Chondrocyte (in vitro differentiated cells): ENCODE results near the gene TNFRSF14. TPM values are rescaled to one million over a fixed set of nuclear protein-coding genes. Genes with fewer than 3 reads are reported as not detected.
A peak's percentile ranks its signal among the peaks of the same experiment; 100 is the strongest.
"Not testable (repeated sequence)": the region's sequence is repeated elsewhere in the genome, so short reads cannot be mapped to it uniquely, and the experiment has no call there.

ENCODE experiments used
- DNase-seq: peaks from one replicate; pipeline ENCODE4 v3.0.0; 2021; ENCODE audit warnings: mixed read lengths, low spot score
- H3K27ac Mint-ChIP-seq: one replicate; pipeline ENCODE4 v1.8.0; 2021; ENCODE audit warnings: mild to moderate bottlenecking, moderate library complexity, mixed read lengths; ENCODE audit not compliant: unreplicated experiment
- H3K27me3 Mint-ChIP-seq: 2 replicates; pipeline ENCODE4 v1.8.0; 2021; ENCODE audit warnings: low read depth, mixed read lengths
- H3K36me3 Mint-ChIP-seq: 2 replicates; pipeline ENCODE4 v1.8.0; 2021; ENCODE audit warnings: low read depth, mixed read lengths
- H3K4me1 Mint-ChIP-seq: 2 replicates; pipeline ENCODE4 v1.8.0; 2021; ENCODE audit warnings: low read depth, mild to moderate bottlenecking, mixed read lengths
- H3K4me3 Mint-ChIP-seq: one replicate; pipeline ENCODE4 v1.8.0; 2021; ENCODE audit warnings: mild to moderate bottlenecking, moderate library complexity, mixed read lengths; ENCODE audit not compliant: unreplicated experiment
- H3K9me3 Mint-ChIP-seq: 2 replicates; pipeline ENCODE4 v1.8.0; 2021; ENCODE audit warnings: low read depth, mixed read lengths
- CTCF ChIP-seq: fragments of 200-600 bp; sonication (generic); IDR thresholded peaks from 2 replicates; pipeline ENCODE4 v1.5.0; 2021; ENCODE audit warnings: antibody characterized with exemption, mild to moderate bottlenecking, moderate library complexity
- total RNA-seq: library from RNA; stranded (reverse); gene quantifications from 3 replicates; pipeline ENCODE4 v1.2.1, GENCODE V29; 2021

Gene TNFRSF14
- total RNA-seq, 1 donor from 2014 or later: 0.95 TPM

- TF ChIP-seq CTCF: no peak
Measured at GRCh38 chr1:2552189-2552588, 4.0 kb upstream of the TNFRSF14 start.

GRCh38 chr1:2553076-2553475 lies 3.1 kb upstream of the TNFRSF14 start:
- H3K4me3 Mint-ChIP-seq, H3K36me3 Mint-ChIP-seq, H3K27me3 Mint-ChIP-seq: not testable (repeated sequence)

More at GRCh38 chr1:2552189-2552588, 4.0 kb upstream of the TNFRSF14 start:
- Mint-ChIP-seq H3K9me3 (no peaks in the 10 kb centered on the region), H3K4me3 (no peak overlapping the region), H3K27me3 (no peaks in the 10 kb centered on the region), H3K27ac (no peak overlapping the region), H3K4me1 (peaks cover 13% of the 10 kb centered on the region), H3K36me3 (no peaks in the 10 kb centered on the region)
- no peak for DNase-seq

GRCh38 chr1:2553871-2554620 lies 2.1 kb upstream of the TNFRSF14 start:
- Mint-ChIP-seq H3K4me3 (no peak overlapping the region), H3K27me3 (no peaks in the 10 kb centered on the region), H3K9me3 (no peaks in the 10 kb centered on the region), H3K27ac (no peak overlapping the region), H3K36me3 (no peaks in the 10 kb centered on the region), H3K4me1 (peaks cover 12% of the 10 kb centered on the region)
- no peak for TF ChIP-seq CTCF
- no peak for DNase-seq

More at GRCh38 chr1:2553076-2553475, 3.1 kb upstream of the TNFRSF14 start:
- not testable (repeated sequence) for DNase-seq, H3K27ac Mint-ChIP-seq, H3K9me3 Mint-ChIP-seq
- peaks cover 12% of the 10 kb centered on the region for H3K4me1 Mint-ChIP-seq

GRCh38 chr1:2554621-2555387 lies 1.4 kb upstream of the TNFRSF14 start:
- DNase-seq: no peak
- Mint-ChIP-seq H3K4me1 (peaks cover 12% of the 10 kb centered on the region), H3K9me3 (no peaks in the 10 kb centered on the region), H3K36me3 (no peaks in the 10 kb centered on the region), H3K27me3 (no peaks in the 10 kb centered on the region), H3K4me3 (no peak overlapping the region), H3K27ac (no peak overlapping the region)
- peak; percentile 69 for TF ChIP-seq CTCF

GRCh38 chr1:2555634-2556276 lies 416 bp upstream of the TNFRSF14 start:
- no peak for DNase-seq
- Mint-ChIP-seq H3K4me1 (peaks cover 12% of the 10 kb centered on the region), H3K4me3 (peak overlapping the region; percentile 65), H3K27me3 (no peaks in the 10 kb centered on the region), H3K36me3 (no peaks in the 10 kb centered on the region), H3K9me3 (no peaks in the 10 kb centered on the region), H3K27ac (no peak overlapping the region)
- TF ChIP-seq CTCF: no peak
